NCI-H510A (cell line): Measurements from ENCODE around the gene CYP4A22.
"Not testable (repeated sequence)": the region's sequence is repeated elsewhere in the genome, so short reads cannot be mapped to it uniquely, and the experiment has no call there.

Source experiments
- DNase-seq: peaks from one replicate; lab custom pipeline; 2025; lab: John Stamatoyannopoulos, UW

Gene CYP4A22, protein sequence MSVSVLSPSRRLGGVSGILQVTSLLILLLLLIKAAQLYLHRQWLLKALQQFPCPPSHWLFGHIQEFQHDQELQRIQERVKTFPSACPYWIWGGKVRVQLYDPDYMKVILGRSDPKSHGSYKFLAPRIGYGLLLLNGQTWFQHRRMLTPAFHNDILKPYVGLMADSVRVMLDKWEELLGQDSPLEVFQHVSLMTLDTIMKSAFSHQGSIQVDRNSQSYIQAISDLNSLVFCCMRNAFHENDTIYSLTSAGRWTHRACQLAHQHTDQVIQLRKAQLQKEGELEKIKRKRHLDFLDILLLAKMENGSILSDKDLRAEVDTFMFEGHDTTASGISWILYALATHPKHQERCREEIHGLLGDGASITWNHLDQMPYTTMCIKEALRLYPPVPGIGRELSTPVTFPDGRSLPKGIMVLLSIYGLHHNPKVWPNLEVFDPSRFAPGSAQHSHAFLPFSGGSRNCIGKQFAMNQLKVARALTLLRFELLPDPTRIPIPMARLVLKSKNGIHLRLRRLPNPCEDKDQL

DNA sequence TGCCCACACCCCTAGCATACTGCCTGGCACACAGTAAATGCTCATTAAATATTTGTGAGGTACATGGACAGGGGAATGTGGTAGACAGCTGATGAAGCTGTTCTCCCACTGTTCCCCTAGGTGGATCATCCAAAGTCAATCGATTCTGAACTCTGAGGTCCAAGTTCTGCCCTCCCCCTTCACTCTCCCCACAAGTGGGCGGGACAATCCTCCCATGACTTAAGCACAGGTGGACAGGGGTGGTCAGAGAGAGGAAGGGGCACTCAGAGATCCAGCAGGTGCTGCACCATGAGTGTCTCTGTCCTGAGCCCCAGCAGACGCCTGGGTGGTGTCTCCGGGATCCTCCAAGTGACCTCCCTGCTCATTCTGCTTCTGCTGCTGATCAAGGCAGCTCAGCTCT is at the start of gene CYP4A22:
CYP4A22 (plus strand) TSS at position 244 of the 400 bp plus-strand sequence; CDS start at position 289, 45 bp downstream.
- DNase-seq: no peak

DNA sequence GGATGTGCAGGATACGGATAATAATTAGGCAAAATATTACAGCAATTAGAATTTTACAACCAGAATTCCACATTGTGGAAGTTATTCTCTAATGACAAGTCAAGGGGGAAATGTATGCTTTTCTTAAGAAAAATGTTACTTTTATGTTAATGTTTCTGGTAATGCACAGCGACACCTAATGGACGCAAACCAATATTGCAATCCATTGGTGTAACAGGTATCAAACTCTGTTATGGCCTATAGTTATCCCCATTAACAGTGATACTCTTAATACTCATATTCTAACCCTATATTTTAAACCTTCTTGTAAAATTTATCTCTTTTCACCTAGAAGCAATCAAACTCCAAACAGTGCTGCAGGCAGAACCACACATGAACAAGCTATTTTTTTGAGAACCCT is 47.9 kb upstream of the CYP4A22 start:
- not testable (repeated sequence) for DNase-seq

DNA sequence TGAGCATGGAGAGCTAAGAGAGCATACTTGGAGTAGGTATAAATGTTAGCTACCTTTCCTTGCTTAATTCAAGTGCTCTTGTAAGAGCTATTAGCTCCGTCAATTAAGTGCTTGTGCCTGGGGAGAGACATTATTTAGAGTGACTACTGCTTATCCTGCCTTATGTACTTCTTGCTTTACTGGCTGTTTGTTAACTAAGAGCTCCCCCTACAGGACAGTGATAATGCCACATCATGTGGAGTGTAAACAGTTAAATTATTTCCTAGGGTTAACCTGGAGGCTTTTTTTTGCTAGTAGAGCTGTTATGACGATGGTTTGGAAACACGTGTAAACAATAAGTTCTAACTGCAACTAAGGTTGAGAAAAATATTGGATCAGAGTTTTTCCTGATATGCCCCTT is 45.8 kb upstream of the CYP4A22 start:
- DNase-seq: not testable (repeated sequence)

DNA sequence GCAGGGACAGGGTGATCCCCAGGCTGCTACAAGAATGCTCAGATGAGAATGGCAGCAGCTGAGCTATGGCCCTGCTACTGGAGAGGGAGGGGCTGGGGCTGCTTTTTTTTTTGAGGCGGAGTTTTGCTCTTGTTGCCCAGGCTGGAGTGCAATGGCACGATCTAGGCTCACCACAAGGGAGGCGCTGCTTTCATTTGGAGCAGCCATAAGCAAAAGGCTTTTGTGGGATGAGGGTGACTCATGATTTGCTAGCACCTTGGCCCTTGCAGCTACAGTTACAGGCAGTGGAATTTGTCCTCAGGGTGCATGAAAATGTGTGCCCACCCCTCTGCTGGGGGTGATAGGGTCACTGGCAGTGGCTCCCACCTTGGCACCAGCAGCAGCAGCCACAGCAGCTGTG is 32.4 kb upstream of the CYP4A22 start:
- DNase-seq: no peak

DNA sequence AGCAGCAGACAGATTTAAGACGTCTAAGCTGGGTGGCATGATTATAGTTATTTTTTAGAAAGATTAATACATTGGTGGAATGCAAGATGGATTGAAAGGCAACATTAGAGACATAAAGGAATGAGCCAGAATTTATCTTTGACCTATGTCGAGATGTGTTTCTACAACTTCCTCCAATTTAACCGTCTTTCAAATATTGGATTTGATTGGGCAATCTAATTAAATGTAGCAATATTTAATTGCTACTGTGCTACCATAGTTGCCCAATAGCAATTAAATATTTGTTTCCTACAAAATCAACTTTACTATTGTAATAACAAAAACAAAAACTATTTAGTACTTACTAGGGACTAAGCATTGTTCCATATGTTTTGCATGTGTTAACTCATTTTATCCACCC is 30.4 kb upstream of the CYP4A22 start:
- no peak for DNase-seq

DNA sequence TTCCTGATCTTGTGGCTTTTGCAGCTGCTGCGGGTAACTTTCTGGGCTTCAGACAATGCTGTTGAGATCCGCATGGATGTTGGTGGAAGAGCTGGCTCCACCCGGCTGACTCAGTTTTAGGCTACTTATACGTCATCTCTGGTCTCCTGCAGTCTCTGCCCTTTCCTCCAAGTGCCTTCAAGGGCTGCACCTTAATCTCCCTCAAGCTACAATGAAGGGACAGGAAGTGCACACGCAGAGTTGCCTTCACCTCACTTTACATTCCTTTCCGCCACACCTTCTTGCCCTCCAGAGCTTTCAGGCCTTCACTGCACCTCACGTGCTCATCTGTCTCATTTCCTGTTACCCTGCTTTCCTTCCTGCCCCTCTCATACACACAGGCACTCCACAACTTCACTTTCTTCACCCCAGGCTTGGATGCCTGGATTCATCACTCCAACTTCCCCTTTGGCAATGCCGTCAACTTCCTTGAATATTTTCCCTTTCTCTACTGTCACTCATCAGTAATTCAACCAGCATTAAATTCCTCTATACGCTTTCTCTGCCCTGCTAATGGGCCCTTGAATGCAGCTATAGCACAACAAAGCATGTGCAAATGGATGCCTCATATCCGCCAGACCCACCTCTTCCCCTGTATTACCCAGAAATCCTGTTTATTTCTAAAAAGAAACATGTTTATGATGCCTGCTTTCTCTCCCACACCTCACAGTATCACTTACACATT is 29.2 kb upstream of the CYP4A22 start:
- DNase-seq: not testable (repeated sequence)

DNA sequence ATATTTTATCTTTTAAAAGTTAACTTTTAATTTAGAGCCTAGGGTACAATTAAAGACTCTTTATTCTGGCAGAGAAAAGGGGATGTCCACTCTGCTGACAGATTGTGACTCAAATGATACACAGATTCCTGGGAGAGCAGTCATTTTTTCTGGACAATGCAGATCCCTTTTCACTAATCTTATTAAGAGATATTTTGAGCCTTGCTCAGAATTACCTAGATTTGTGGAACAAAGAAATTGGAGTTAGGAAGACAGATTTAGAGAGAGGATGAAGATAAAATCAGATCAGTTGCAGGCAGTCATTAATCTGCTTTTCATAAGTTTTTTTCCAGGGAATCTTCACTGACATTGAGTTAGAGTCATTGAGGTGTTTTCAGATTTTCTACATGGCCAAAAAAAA is 27.8 kb upstream of the CYP4A22 start:
- not testable (repeated sequence) for DNase-seq

DNA sequence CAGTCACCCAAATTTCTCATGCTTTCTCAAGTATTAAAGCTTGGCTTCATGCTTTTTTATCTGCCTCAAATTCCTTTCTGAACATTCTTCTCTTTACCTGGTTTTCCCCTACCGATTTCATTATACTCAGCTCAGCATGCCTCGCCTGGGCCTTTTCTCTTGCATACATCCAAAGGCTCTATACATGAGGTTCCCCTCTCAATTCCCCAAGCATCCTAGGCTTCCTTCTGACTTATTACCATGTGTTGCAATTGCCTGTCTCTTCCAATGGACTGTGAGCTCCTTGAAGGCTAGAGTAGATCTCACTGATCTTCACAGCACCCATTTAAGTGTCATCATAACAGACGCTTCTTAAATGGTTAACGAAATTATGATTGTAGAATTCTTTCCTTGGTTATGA is 24.1 kb upstream of the CYP4A22 start:
- no peak for DNase-seq

DNA sequence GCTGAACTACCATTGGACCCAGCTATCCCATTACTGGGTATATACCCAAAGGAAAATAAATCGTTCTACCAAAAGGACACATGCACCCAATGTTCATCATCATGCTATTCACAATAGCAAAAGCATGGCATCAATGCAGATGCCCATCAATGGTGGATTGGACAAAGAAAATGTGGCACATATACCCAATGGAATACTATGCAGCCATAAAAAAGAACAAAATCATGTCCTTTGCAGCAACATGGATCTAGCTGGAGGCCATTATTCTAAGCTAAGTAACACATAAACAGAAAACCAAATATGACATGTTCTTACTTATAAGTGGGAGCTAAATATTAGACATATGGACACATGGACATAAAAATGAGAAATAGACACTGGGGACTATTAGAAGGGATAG is 16.2 kb upstream of the CYP4A22 start:
- DNase-seq: not testable (repeated sequence)

DNA sequence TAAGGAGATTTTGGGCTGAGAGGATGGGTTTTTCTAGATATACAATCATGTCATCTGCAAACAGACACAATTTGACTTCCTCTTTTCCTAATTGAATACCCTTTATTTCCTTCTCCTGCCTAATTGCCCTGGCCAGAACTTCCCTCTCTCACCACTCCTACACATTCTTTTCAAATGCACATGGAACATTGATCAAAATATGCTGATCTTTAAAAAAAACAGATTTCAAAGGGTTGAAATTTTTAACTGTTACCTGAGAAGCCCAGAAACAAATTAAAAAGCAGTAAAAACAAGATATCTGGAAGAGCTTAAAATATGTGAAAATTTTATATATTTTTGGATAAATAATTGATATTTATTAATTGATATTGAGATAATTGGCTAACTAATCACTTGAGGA is 12.4 kb upstream of the CYP4A22 start:
- DNase-seq: not testable (repeated sequence)

DNA sequence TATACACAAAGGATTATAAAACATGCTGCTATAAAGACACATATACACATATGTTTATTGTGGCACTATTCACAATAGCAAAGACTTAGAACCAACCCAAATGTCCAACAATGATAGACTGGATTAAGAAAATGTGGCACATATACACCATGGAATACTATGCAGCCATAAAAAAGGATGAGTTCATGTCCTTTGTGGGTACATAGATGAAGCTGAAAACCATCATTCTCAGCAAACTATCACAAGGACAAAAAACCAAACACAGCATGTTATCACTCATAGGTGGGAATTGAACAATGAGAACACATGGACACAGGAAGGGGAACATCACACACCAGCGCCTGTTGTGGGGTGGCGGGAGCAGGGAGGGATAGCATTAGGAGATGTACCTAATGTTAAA is 10.2 kb upstream of the CYP4A22 start:
- DNase-seq: not testable (repeated sequence)

DNA sequence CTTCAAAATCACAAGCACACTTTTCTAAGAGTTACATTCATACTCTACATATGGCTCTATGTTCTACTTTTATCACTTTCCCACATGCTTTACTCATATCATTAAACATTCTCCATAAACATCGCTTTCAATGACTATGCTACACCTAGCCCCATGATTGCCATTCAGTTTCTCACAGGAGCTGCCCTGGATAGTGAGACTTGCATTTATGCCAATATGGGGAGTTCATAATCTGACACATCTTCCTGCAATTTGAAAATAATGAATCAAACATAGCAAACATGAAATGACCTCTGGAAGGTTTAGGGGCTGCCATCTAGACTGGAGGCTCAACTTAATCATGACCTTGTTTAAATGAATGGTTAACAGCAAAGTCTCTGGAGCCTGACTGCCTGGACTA is 9.0 kb upstream of the CYP4A22 start:
- DNase-seq: no peak

DNA sequence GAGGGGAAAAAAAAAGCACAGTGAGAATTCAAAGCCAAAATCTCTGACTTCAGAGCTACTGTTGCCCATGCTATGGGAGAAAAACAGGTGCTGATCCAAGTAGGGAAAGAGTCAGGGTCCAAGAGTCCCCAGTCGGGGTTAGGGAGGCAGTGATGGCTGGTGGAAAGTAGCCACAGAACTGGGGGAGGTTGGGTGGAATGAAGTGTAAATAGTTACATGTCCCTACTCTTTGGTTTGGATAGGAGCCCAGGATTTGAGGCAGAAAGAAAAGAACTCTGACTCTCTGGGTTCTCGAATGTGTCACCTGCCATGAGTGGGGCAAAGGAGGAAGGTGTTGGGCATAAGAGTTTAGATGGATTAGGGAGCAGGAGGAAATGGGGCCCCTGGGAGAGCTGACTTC is 8.4 kb upstream of the CYP4A22 start:
- not testable (repeated sequence) for DNase-seq

DNA sequence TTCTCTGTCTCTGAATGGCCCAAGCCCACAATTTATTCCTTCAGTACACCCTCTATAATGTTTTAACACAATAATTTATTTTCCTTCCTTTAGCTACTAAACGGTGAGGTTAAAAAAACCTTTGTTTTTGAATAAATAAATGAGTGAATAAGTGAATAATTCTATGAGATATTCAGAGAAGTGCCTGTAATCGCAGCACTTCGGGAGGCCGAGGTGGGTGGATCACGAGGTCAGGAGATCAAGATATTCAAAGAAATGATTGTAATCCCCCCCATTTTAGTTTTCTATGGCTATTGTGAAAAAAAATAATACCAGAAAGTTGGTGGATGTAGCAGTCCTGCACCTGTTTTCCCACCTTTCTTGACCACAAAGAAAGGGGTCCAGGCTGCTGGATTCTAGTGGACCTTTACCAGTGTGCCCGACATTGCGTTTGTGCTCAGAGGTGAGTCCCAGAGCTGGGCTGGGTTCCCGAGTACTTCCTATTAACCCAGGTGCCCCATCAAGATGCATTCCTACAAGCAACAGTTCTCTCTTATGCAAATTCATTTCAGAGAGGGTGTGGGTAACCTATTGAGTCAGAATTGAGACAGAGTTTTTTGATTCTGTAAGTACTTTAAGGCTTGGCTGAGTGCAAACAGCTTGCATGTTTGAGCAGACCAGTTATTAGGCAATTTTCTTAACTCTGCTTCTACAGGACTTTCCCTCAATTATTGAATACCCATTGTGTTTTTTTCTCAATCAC is 7.6 kb upstream of the CYP4A22 start:
- DNase-seq: not testable (repeated sequence)

DNA sequence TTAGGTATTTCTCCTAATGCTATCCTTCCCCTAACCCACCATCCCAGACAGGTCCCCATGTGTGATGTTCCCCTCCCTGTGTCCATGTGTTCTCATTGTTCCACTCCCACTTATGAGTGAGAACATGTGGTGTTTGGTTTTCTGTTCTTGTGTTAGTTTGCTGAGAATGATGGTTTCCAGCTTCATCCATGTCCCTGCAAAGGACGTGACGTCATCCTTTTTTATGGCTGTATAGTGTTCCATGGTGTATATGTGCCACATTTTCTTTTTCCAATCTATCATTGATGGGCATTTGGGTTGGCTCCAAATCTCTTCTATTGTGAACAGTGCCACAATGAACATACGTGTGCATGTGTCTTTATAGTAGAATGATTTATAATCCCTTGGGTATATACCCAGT is 4.6 kb upstream of the CYP4A22 start:
- not testable (repeated sequence) for DNase-seq

DNA sequence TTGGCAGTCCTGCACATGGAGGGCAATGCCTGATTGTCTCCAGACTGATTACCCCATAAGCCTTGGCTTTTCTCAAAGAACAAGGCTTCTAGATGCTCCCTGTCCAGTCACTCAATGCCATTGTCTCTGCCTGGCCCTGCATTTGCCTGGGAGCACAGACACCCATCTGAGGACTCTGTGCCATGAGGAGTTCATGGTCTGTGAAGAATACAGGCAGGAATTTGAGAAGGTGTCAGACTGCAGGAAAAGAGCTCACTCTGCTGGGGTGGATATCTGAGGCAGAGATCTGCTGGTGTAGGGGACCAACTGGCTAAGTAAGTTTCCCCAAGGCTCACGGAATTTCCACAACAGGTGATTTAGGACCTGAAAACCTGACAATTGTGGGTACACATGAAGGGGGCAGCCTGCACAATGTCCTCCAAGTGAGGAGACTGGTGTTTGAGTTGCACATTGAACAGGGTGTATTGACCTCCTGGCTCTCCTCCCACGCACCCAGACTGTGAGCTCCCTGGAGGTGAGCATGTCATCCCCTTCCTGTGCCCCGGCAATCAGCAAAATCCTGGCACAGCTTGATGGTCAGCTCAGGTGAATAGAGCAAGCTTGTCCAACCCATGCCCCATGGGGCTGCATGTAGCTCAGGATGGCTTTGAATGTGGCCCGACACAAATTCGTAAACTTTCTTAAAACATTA is 829 bp downstream of the CYP4A22 start:
- no peak for DNase-seq

DNA sequence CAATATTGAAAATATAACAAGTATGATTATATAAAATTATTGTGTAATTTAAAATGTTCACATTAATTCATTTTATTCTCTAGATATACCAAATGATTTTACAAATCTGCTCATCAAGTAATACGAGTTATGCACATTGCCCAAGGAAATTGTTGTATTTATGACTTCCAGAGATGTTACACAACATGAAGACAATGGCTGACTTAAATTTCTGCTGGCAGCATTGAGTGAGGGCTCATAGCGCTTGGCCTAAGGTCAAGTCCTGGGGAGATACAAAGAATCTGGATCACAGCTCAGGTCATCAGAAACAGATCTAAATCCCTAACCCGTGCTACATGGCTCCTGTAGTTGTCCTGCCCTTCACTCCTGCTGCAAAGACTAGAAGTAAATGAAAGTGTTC is 3.1 kb downstream of the CYP4A22 start:
- not testable (repeated sequence) for DNase-seq

DNA sequence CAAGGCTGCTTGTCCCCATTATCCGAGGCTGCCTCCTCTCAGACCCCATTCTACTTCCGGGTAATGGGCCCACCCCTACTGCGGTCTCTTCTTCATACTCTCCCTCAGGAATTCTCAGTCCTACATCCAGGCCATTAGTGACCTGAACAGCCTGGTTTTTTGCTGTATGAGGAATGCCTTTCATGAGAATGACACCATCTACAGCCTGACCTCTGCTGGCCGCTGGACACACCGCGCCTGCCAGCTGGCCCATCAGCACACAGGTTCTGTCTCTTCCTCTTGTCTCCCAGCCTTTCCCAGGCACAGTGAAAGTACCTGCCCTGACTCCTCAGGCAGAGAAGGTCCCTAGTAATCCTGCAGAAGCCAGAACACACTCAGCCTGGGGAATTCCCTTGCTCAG is 6.4 kb downstream of the CYP4A22 start:
- not testable (repeated sequence) for DNase-seq

DNA sequence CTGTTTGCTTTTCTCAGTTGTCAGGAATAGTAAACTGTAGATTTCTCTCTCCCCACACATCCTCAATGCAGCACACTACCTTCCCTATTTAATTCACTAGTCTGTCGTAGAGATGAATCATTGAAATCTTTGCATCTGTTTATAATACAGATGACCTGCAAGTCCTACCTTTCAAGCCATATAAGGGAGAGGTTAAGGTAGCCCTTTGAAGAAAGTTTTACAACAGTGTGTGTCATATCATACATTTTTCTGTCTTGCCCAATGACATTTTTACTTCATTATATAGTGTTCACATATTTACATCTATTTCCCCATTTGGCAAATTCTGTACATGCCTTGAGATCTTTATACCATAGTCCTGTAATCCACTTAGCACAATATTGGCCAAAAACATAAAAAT is 9.3 kb downstream of the CYP4A22 start:
- not testable (repeated sequence) for DNase-seq

DNA sequence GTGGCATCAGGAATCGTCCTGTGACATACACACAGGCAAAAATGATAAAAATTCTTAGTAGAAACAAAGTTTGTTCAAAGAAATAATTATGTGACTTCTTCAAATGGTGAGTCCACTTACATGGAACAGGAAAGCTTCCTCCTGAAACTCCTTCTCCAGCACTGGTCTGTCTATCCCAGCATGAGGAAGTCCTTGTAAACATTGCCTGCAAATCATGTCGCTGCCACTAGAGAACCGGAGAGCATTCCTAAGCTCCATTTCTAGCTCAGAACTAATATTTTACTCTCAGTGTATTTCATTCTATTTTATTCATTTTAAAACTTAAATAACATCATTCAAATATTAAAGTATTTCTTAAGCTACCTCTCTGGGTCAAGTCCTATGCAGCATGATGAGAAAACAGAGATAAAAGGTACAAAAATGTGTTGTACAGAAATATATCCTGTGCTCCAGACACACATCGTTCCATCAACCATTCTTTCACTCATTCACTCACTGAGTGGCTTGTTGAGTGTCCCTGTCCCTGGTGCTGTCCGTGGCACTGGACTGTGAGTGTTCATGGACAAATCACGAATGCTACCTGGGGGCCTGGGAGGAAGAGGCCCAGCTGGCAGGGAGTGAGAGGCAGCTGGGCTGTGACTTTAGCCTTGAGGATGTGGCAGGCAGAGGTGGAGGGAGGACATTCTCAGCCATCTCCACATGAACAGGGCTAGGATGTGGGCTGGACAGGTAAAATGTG is 10.0 kb downstream of the CYP4A22 start:
- no peak for DNase-seq

DNA sequence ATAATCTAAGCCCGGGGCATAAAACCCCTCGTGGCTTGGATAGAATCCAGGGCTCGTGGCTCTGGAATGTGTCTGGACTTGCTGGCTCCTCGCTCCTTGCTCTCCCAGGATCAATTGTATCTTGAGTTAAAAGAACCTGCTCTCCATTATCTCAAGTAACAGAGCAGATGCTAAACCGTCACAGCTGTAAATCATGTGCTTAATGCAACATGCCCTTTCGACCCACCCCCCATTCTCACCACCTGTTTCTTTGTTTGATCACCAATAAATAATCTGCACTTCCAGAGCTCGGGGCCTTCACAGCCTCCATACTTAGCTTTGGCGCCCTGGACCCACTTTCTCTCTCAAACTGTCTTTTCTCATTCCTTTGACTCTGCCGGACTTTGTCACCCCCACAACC is 11.9 kb downstream of the CYP4A22 start:
- DNase-seq: not testable (repeated sequence)
